Activated naive CD4-positive, alpha-beta T cell treated with anti-CD3 and anti-CD28 coated beads for 36 hours (primary cell): Measurements from ENCODE around the gene CAMP. TPM values are rescaled to one million over a fixed set of nuclear protein-coding genes. Genes with fewer than 3 reads are reported as not detected.
"Not testable (repeated sequence)": the region's sequence is repeated elsewhere in the genome, so short reads cannot be mapped to it uniquely, and the experiment has no call there.

Experiments used
- CTCF ChIA-PET: fragments of 350-600 bp; sonication (Branson Sonifier 250); formaldehyde crosslinking; loops from one replicate; lab custom pipeline; 2021; ENCODE audit warnings: antibody characterized with exemption; lab: Charles Lee
- DNase-seq: peaks from one replicate; pipeline ENCODE4 v3.0.0-alpha.2; 2020
- H3K27ac Mint-ChIP-seq: one replicate; pipeline ENCODE4 v1.8.0; 2021; ENCODE audit warnings: mild to moderate bottlenecking, mixed read lengths
- H3K27me3 Mint-ChIP-seq: one replicate; pipeline ENCODE4 v1.8.0; 2021; ENCODE audit warnings: low read depth, mixed read lengths
- H3K36me3 Mint-ChIP-seq: one replicate; pipeline ENCODE4 v1.8.0; 2021; ENCODE audit warnings: low read depth, mixed read lengths
- H3K4me1 Mint-ChIP-seq: one replicate; pipeline ENCODE4 v1.8.0; 2021; ENCODE audit warnings: low read depth, mixed read lengths
- H3K4me3 Mint-ChIP-seq: one replicate; pipeline ENCODE4 v1.8.0; 2021; ENCODE audit warnings: mild to moderate bottlenecking, moderate library complexity, mixed read lengths
- H3K9me3 Mint-ChIP-seq: one replicate; pipeline ENCODE4 v1.8.0; 2021; ENCODE audit warnings: mixed read lengths
- intact Hi-C: fragments of 100-400 bp; cut with micrococcal nuclease; formaldehyde crosslinking; loops from one replicate; pipeline ENCODE4 v1.15.1; 2023
- microRNA-seq: library from miRNA; unstranded; fragments of <30 nt; microRNA quantifications from one replicate; pipeline ENCODE4 v1.2.0, GENCODE V29; 2022; ENCODE audit warnings: borderline microRNAs expressed, borderline replicate concordance
- total RNA-seq, 2 experiments: library from RNA; stranded (reverse); gene quantifications; one replicate each; pipeline ENCODE4 v1.2.3, GENCODE V29; 2021

The CAMP gene
- total RNA-seq, 2 experiments from 2014 or later: not detected

- Mint-ChIP-seq H3K27ac (peak overlapping the region; percentile 88), H3K9me3 (no peaks in the 10 kb centered on the region), H3K27me3 (no peaks in the 10 kb centered on the region), H3K36me3 (peaks cover 13% of the 10 kb centered on the region), H3K4me3 (peak overlapping the region; percentile 37), H3K4me1 (peaks cover 32% of the 10 kb centered on the region)
- CTCF ChIA-PET: interaction anchor here (0.7 to 8.5 kb wide), 8 partner anchors 32 to 255 kb away, joined by 3 to 93 read pairs (median 3); no protein-coding TSS in a partner anchor
- intact Hi-C loops: loop anchor here (1.0 to 2.0 kb wide), 7 partner anchors 27 to 288 kb away; partner anchors contain the start of genes CDC25A, NME6, PFKFB4 and ZNF589
- peak; percentile 96 for DNase-seq
Measured at GRCh38 chr3:48268381-48268935, 45.2 kb downstream of the CAMP start.

- peaks cover 10% of the 10 kb centered on the region for H3K36me3 Mint-ChIP-seq
- peak overlapping the region; percentile 88 for H3K27ac Mint-ChIP-seq
- H3K27me3 Mint-ChIP-seq: no peaks in the 10 kb centered on the region
- intact Hi-C loops: loop anchor here (1.0 to 2.0 kb wide), 7 partner anchors 28 to 288 kb away; partner anchors contain the start of genes CDC25A, NME6, PFKFB4 and ZNF589
- H3K4me1 Mint-ChIP-seq: peaks cover 32% of the 10 kb centered on the region
- peak; percentile 54 for DNase-seq
- H3K9me3 Mint-ChIP-seq: no peaks in the 10 kb centered on the region
- CTCF ChIA-PET: interaction anchor here (0.7 to 8.5 kb wide), 10 partner anchors 29 to 290 kb away, joined by 3 to 93 read pairs (median 4); partner anchors contain the start of genes CCDC51 and ZNF589
- peak overlapping the region; percentile 37 for H3K4me3 Mint-ChIP-seq
Measured at GRCh38 chr3:48268936-48269561, 45.8 kb downstream of the CAMP start.

- peak overlapping the region; percentile 88 for H3K27ac Mint-ChIP-seq
- H3K4me1 Mint-ChIP-seq: peaks cover 32% of the 10 kb centered on the region
- no peak overlapping the region for H3K4me3 Mint-ChIP-seq
- CTCF ChIA-PET: interaction anchor here (0.6 to 8.5 kb wide), 8 partner anchors 29 to 289 kb away, joined by 3 to 93 read pairs (median 4); partner anchors contain the start of genes CCDC51 and ZNF589
- intact Hi-C loops: loop anchor here (2.0 kb wide), 4 partner anchors 37 to 287 kb away; partner anchors contain the start of gene PFKFB4
- H3K36me3 Mint-ChIP-seq: peaks cover 9% of the 10 kb centered on the region
- no peaks in the 10 kb centered on the region for H3K27me3 Mint-ChIP-seq
- H3K9me3 Mint-ChIP-seq: no peaks in the 10 kb centered on the region
- no peak for DNase-seq
Measured at GRCh38 chr3:48269592-48269991, 46.3 kb downstream of the CAMP start.

- CTCF ChIA-PET: interaction anchor here (1.0 to 8.5 kb wide), 7 partner anchors 30 to 203 kb away, joined by 3 to 93 read pairs (median 4); partner anchors contain the start of genes CCDC51 and ZNF589
- peaks cover 32% of the 10 kb centered on the region for H3K4me1 Mint-ChIP-seq
- intact Hi-C loops: no loop called here
- H3K27ac Mint-ChIP-seq: no peak overlapping the region
- H3K9me3 Mint-ChIP-seq: no peaks in the 10 kb centered on the region
- H3K27me3 Mint-ChIP-seq: no peaks in the 10 kb centered on the region
- no peak for DNase-seq
- H3K36me3 Mint-ChIP-seq: peaks cover 9% of the 10 kb centered on the region
- no peak overlapping the region for H3K4me3 Mint-ChIP-seq
Measured at GRCh38 chr3:48270306-48270705, 47.0 kb downstream of the CAMP start.

GRCh38 chr3:48271223-48271622 is 47.9 kb downstream of the CAMP start:
- DNase-seq, H3K27me3 Mint-ChIP-seq, H3K36me3 Mint-ChIP-seq, H3K27ac Mint-ChIP-seq, H3K9me3 Mint-ChIP-seq, H3K4me3 Mint-ChIP-seq, intact Hi-C loops: not testable (repeated sequence)
- peaks cover 32% of the 10 kb centered on the region for H3K4me1 Mint-ChIP-seq
- CTCF ChIA-PET: interaction anchor here (0.7 to 8.5 kb wide), 7 partner anchors 9 to 278 kb away, joined by 3 to 93 read pairs (median 3); no protein-coding TSS in a partner anchor

GRCh38 chr3:48271763-48272498 is 48.6 kb downstream of the CAMP start:
- no peak overlapping the region for H3K4me3 Mint-ChIP-seq
- no peak for DNase-seq
- no peaks in the 10 kb centered on the region for H3K27me3 Mint-ChIP-seq
- intact Hi-C loops: loop anchor here (2.0 kb wide), 1 partner anchor 129 kb away; no protein-coding TSS in a partner anchor
- H3K36me3 Mint-ChIP-seq: peaks cover 9% of the 10 kb centered on the region
- no peaks in the 10 kb centered on the region for H3K9me3 Mint-ChIP-seq
- CTCF ChIA-PET: interaction anchor here (0.7 to 8.5 kb wide), 6 partner anchors 28 to 277 kb away, joined by 3 to 93 read pairs (median 3); no protein-coding TSS in a partner anchor
- peaks cover 30% of the 10 kb centered on the region for H3K4me1 Mint-ChIP-seq
- H3K27ac Mint-ChIP-seq: no peak overlapping the region

- peak; percentile 71 for DNase-seq
- intact Hi-C loops: loop anchor here (1.0 to 2.0 kb wide), 3 partner anchors 127 to 275 kb away; no protein-coding TSS in a partner anchor
- peaks cover 7% of the 10 kb centered on the region for H3K36me3 Mint-ChIP-seq
- H3K27ac Mint-ChIP-seq: no peak overlapping the region
- no peaks in the 10 kb centered on the region for H3K9me3 Mint-ChIP-seq
- H3K27me3 Mint-ChIP-seq: no peaks in the 10 kb centered on the region
- no peak overlapping the region for H3K4me3 Mint-ChIP-seq
- CTCF ChIA-PET: interaction anchor here (0.6 to 8.5 kb wide), 9 partner anchors 14 to 275 kb away, joined by 3 to 93 read pairs (median 3); no protein-coding TSS in a partner anchor
- peaks cover 14% of the 10 kb centered on the region for H3K4me1 Mint-ChIP-seq
Measured at GRCh38 chr3:48273594-48274211, 50.4 kb downstream of the CAMP start.

GRCh38 chr3:48274452-48274851 is 51.2 kb downstream of the CAMP start:
- no peak for DNase-seq
- H3K4me3 Mint-ChIP-seq: no peak overlapping the region
- H3K27me3 Mint-ChIP-seq: no peaks in the 10 kb centered on the region
- no peaks in the 10 kb centered on the region for H3K9me3 Mint-ChIP-seq
- H3K36me3 Mint-ChIP-seq: peaks cover 6% of the 10 kb centered on the region
- no peak overlapping the region for H3K27ac Mint-ChIP-seq
- intact Hi-C loops: no loop called here
- CTCF ChIA-PET: interaction anchor here (1.3 to 8.5 kb wide), 2 partner anchors 126 to 162 kb away, joined by 8 to 93 read pairs; no protein-coding TSS in a partner anchor
- H3K4me1 Mint-ChIP-seq: peaks cover 7% of the 10 kb centered on the region

Small RNA genes within 50 kb of the gene (microRNA-seq; reads per million reads assigned to microRNA genes)
- gene MIR4443: 68.6 reads per million, percentile 53 among the genes with 10 or more reads in this experiment

Other genes with a start within 250 kb of the CAMP start
- 10 to 100 TPM; 75.9 to 78.2 TPM for gene MAP4, start 207.1 kb upstream of the CAMP start, total RNA-seq
- 10 to 100 TPM; 40.8 to 41.8 TPM for gene CDC25A, start 35.1 kb upstream of the CAMP start, total RNA-seq
- 10 to 100 TPM; 15.8 to 16.3 TPM for gene ZNF589, start 17.6 kb downstream of the CAMP start, total RNA-seq
- 10 to 100 TPM; 17.7 to 24.4 TPM for gene NME6, start 77.9 kb downstream of the CAMP start, total RNA-seq
- not detected for gene SPINK8, start 110.2 kb downstream of the CAMP start, total RNA-seq
- gene FBXW12, start 148.7 kb downstream of the CAMP start, total RNA-seq: not detected
- 1 to 10 TPM; 1.5 to 2.0 TPM for gene PLXNB1, start 206.6 kb downstream of the CAMP start, total RNA-seq
- 10 to 100 TPM; 16.4 to 17.4 TPM for gene CCDC51, start 216.6 kb downstream of the CAMP start, total RNA-seq
- 100 to 1,000 TPM; 319 to 353 TPM for gene TMA7, start 216.8 kb downstream of the CAMP start, total RNA-seq
- 10 to 100 TPM in 1 of 2 experiments, 1 to 10 TPM in 1; 8.9 to 10.0 TPM for gene ATRIP, start 223.2 kb downstream of the CAMP start, total RNA-seq